ENCODE measurements around the gene TSSC4. TPM values are rescaled to one million over a fixed set of nuclear protein-coding genes. Genes with fewer than 3 reads are reported as not detected.
A peak's percentile ranks its signal among the peaks of the same experiment; 100 is the strongest.
"Not testable (repeated sequence)": the region's sequence is repeated elsewhere in the genome, so short reads cannot be mapped to it uniquely, and the experiment has no call there.

The TSSC4 gene
- total RNA-seq: 40.0 and 55.2 TPM in 2 replicates

GRCh38 chr11:2400069-2400761, at the start of gene TSSC4:
TSSC4 (plus strand) TSS chr11:2400750; CDS start chr11:2402634, 1,884 bp downstream.
- peak; percentile 96 for DNase-seq (ENCODE audit: low read depth)
- peak within 1 kb of the TSS; percentile 94 for H3K4me3 ChIP-seq (ENCODE audit: low read depth, low read length)
- TF ChIP-seq CTCF (conservative IDR thresholded peaks at IDR 0.05; ENCODE audit: low read depth, low read length): peak; percentile 94

GRCh38 chr11:2351701-2352100, 48.8 kb upstream of the TSSC4 start:
- TF ChIP-seq CTCF (conservative IDR thresholded peaks at IDR 0.05; ENCODE audit: low read depth, low read length): no peak
- no peak overlapping the region for H3K4me3 ChIP-seq (ENCODE audit: low read depth, low read length)
- DNase-seq (ENCODE audit: low read depth): no peak

GRCh38 chr11:2352420-2352819, 48.1 kb upstream of the TSSC4 start:
- no peak for TF ChIP-seq CTCF (conservative IDR thresholded peaks at IDR 0.05; ENCODE audit: low read depth, low read length)
- no peak overlapping the region for H3K4me3 ChIP-seq (ENCODE audit: low read depth, low read length)
- DNase-seq (ENCODE audit: low read depth): no peak

GRCh38 chr11:2355000-2355644, 45.4 kb upstream of the TSSC4 start:
- TF ChIP-seq CTCF (conservative IDR thresholded peaks at IDR 0.05; ENCODE audit: low read depth, low read length): no peak
- no peak overlapping the region for H3K4me3 ChIP-seq (ENCODE audit: low read depth, low read length)

GRCh38 chr11:2357246-2357645, 43.3 kb upstream of the TSSC4 start:
- DNase-seq (ENCODE audit: low read depth): no peak
- TF ChIP-seq CTCF (conservative IDR thresholded peaks at IDR 0.05; ENCODE audit: low read depth, low read length): no peak

More at GRCh38 chr11:2355000-2355644, 45.4 kb upstream of the TSSC4 start:
- no peak for DNase-seq (ENCODE audit: low read depth)

GRCh38 chr11:2357651-2358050, 42.9 kb upstream of the TSSC4 start:
- not testable (repeated sequence) for H3K4me3 ChIP-seq (ENCODE audit: low read depth, low read length); DNase-seq (ENCODE audit: low read depth)

More at GRCh38 chr11:2357246-2357645, 43.3 kb upstream of the TSSC4 start:
- H3K4me3 ChIP-seq (ENCODE audit: low read depth, low read length): no peak overlapping the region

GRCh38 chr11:2358754-2359442, 41.7 kb upstream of the TSSC4 start:
- DNase-seq (ENCODE audit: low read depth): no peak
- no peak overlapping the region for H3K4me3 ChIP-seq (ENCODE audit: low read depth, low read length)
- no peak for TF ChIP-seq CTCF (conservative IDR thresholded peaks at IDR 0.05; ENCODE audit: low read depth, low read length)

Data from epithelial cell of proximal tubule (primary cell).